Neuronal stem cell (in vitro differentiated cells): Measurements from ENCODE around the gene SLC3A2.

Experiments
- DNase-seq: peaks from one replicate; pipeline ENCODE4 v3.0.0-alpha.2; 2013; ENCODE audit warnings: low spot score
- H2AFZ ChIP-seq: one replicate; pipeline ENCODE4 v1.6.1; 2013; ENCODE audit warnings: mild to moderate bottlenecking, low read length, inconsistent platforms
- H2AK5ac ChIP-seq: 2 replicates; pipeline ENCODE4 v1.6.1; 2013; ENCODE audit warnings: low read depth, mild to moderate bottlenecking, inconsistent platforms, low read length, moderate library complexity, mixed read lengths
- H2BK120ac ChIP-seq: 2 replicates; pipeline ENCODE4 v1.6.1; 2013; ENCODE audit warnings: low read depth, mild to moderate bottlenecking, inconsistent platforms, low read length, moderate library complexity, mixed read lengths
- H2BK12ac ChIP-seq: one replicate; pipeline ENCODE4 v1.6.1; 2013; ENCODE audit warnings: low read length, inconsistent platforms
- H2BK15ac ChIP-seq: 2 replicates; pipeline ENCODE4 v1.6.1; 2013; ENCODE audit warnings: mild to moderate bottlenecking, low read length, inconsistent platforms, mixed read lengths
- H2BK5ac ChIP-seq: one replicate; pipeline ENCODE4 v1.6.1; 2013; ENCODE audit warnings: inconsistent platforms, mild to moderate bottlenecking, low read length, moderate library complexity
- H3K14ac ChIP-seq: one replicate; pipeline ENCODE4 v1.6.1; 2013; ENCODE audit warnings: low read length, inconsistent platforms
- H3K18ac ChIP-seq: 2 replicates; pipeline ENCODE4 v1.6.1; 2013; ENCODE audit warnings: low read length, inconsistent platforms
- H3K23ac ChIP-seq: 2 replicates; pipeline ENCODE4 v1.6.1; 2013; ENCODE audit warnings: low read depth, mild to moderate bottlenecking, mixed read lengths, low read length, inconsistent platforms; ENCODE audit not compliant: poor library complexity
- H3K27ac ChIP-seq: replicated peaks from 3 replicates; pipeline ENCODE4 v1.5.1; 2013; ENCODE audit warnings: low read length, inconsistent platforms
- H3K27me3 ChIP-seq, 3 experiments: 2 replicates each; pipeline ENCODE4 v1.6.1; 2013; ENCODE audit warnings: low read length in 3 of 3, mild to moderate bottlenecking in 2 of 3, inconsistent platforms in 1 of 3, low read depth in 1 of 3, mixed read lengths in 1 of 3, moderate library complexity in 1 of 3; ENCODE audit not compliant: control insufficient read depth in 3 of 3, insufficient read depth in 3 of 3
- H3K36me3 ChIP-seq, 2 donors: replicated peaks in 1 of 2; 2 replicates each; pipeline ENCODE4 v1.6.1; 2013; ENCODE audit warnings: low read length in 2 of 2; ENCODE audit not compliant: control insufficient read depth in 2 of 2, insufficient read depth in 2 of 2
- H3K4ac ChIP-seq: 2 replicates; pipeline ENCODE4 v1.6.1; 2013; ENCODE audit warnings: inconsistent platforms, mild to moderate bottlenecking, low read length, moderate library complexity
- H3K4me1 ChIP-seq, 2 donors: 1 replicate in 1 of 2; 2 replicates in 1 of 2; pipeline ENCODE4 v1.6.1; 2013; ENCODE audit warnings: low read length in 2 of 2, low read depth in 1 of 2; ENCODE audit not compliant: control insufficient read depth in 2 of 2, insufficient read depth in 1 of 2
- H3K4me2 ChIP-seq: one replicate; pipeline ENCODE4 v1.6.1; 2013; ENCODE audit warnings: mild to moderate bottlenecking, low read length, inconsistent platforms; ENCODE audit not compliant: insufficient read depth, poor library complexity, severe bottlenecking
- H3K4me3 ChIP-seq, 2 donors: 2 replicates each; pipeline ENCODE4 v1.5.1; 2013; ENCODE audit warnings: low read length in 2 of 2, mild to moderate bottlenecking in 2 of 2, inconsistent platforms in 1 of 2, moderate library complexity in 1 of 2
- H3K79me1 ChIP-seq: one replicate; pipeline ENCODE4 v1.6.1; 2013; ENCODE audit warnings: low read depth, mild to moderate bottlenecking, inconsistent platforms, low read length, moderate library complexity
- H3K9ac ChIP-seq: one replicate; pipeline ENCODE4 v1.6.1; 2013; ENCODE audit warnings: mild to moderate bottlenecking, low read depth, low read length, inconsistent platforms; ENCODE audit not compliant: poor library complexity
- H3K9me3 ChIP-seq, 2 donors: replicated peaks in 1 of 2; 2 replicates each; pipeline versions ENCODE3 to v1.6.1; 2013; ENCODE audit warnings: low read length in 2 of 2, mild to moderate bottlenecking in 2 of 2, inconsistent platforms in 1 of 2, low read depth in 1 of 2, mixed read lengths in 1 of 2, moderate library complexity in 1 of 2; ENCODE audit not compliant: control insufficient read depth in 2 of 2, insufficient read depth in 1 of 2
- H4K8ac ChIP-seq: one replicate; pipeline ENCODE4 v1.6.1; 2013; ENCODE audit warnings: low read depth, mild to moderate bottlenecking, inconsistent platforms, low read length, moderate library complexity
- H4K91ac ChIP-seq: one replicate; pipeline ENCODE4 v1.6.1; 2013; ENCODE audit warnings: low read length, low read depth, mild to moderate bottlenecking, inconsistent platforms; ENCODE audit not compliant: poor library complexity
- WGBS, 2 donors: extraction: QIAGEN DNeasy Blood & Tissue Kit; methylation state at CpG; one replicate each; pipeline ENCODE4 v1.1.7; 2013; ENCODE audit warnings: missing lambda C conversion rate in 2 of 2, mixed read lengths in 1 of 2; ENCODE audit not compliant: insufficient read length in 2 of 2, insufficient replicate concordance in 1 of 2; ENCODE audit errors: extremely low coverage in 2 of 2; 5-methylcytosine and 5-hydroxymethylcytosine counted together

SLC3A2 gene

DNA sequence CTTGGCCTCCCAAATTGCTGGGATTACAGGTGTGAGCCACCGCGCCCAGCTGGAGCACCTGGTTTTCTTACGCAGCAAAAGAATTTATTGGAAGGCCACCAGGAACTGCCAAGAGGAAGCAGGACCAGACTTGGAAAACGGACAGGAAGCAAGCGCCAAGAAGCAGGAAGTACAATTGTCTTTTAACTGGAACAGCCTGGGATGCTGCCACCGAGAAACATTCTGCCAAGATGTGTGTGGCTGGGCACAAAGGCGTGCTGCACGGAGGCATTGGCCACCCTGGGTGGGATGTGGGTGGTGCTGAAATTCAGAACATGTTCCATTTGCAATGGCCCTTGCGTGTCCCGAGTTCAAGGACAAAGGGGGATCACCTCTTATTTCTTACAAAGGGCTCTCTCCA lies 15.4 kb downstream of the SLC3A2 start:
- no peaks in the 10 kb centered on the region for H3K79me1 ChIP-seq
- no peaks in the 10 kb centered on the region for H3K36me3 ChIP-seq
- no peak overlapping the region for H3K4ac ChIP-seq
- no CpG with 5 or more reads among the region's 10 CpGs for WGBS, 2 donors
- no peak overlapping the region for H3K4me2 ChIP-seq
- H2BK12ac ChIP-seq = no peak overlapping the region
- no peak overlapping the region for H3K14ac ChIP-seq
- H2AK5ac ChIP-seq = peak overlapping the region; percentile 10
- H3K27ac ChIP-seq = no peak overlapping the region
- no peak overlapping the region for H4K91ac ChIP-seq
- no peaks in the 10 kb centered on the region for H3K4me1 ChIP-seq
- H3K27me3 ChIP-seq = no peaks in the 10 kb centered on the region
- DNase-seq = no peak
- H3K9me3 ChIP-seq = no peaks in the 10 kb centered on the region
- no peak overlapping the region for H2BK5ac ChIP-seq
- no peak overlapping the region for H4K8ac ChIP-seq
- no peak overlapping the region for H3K4me3 ChIP-seq
- H3K9ac ChIP-seq = no peak overlapping the region
- H2BK120ac ChIP-seq = no peak overlapping the region
- H3K18ac ChIP-seq = no peak overlapping the region
- peak overlapping the region; percentile 54 for H2BK15ac ChIP-seq
- H3K23ac ChIP-seq = no peak overlapping the region
- H2AFZ ChIP-seq = no peak overlapping the region

DNA sequence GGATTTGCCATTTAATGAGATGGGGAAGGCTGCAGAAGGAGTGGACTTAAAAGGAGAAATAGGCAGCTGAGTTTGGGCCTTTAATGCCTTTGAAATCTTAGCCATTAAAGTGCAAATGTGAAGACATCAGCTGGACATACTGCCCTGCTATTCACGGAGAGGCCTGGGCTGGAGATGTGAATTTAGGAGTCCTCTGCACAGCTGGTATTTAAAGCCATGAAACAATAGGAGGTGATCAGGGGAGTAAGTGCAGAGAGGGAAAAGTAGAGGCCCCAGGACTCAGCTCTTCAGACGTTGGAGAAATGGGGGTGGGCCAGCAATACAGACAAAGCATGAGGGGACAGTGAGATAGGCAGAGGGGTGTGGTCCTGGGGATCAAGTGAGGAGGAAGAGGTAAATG lies 16.6 kb downstream of the SLC3A2 start:
- no peak for DNase-seq

DNA sequence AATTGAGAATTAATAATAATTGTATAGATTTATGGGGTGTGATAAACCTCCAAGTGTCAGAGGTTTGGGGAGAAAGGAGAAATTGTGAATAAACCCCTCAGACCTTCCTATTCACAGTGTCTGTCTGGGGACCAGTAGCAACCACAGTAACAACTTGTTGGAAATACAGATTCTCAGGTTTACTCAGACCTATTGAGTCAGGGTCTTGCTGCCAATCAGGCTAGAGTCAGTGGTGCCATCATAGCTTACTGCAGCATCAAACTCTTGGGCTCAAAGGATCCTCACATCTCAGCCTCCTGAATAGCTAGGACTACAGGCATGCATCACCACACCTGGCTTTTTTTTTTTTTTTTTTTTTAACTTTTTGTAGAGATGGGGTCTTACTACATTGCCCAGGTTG lies 17.3 kb downstream of the SLC3A2 start:
- no peak overlapping the region for H2AFZ ChIP-seq
- H3K23ac ChIP-seq = no peak overlapping the region
- no peaks in the 10 kb centered on the region for H3K36me3 ChIP-seq
- H3K4me3 ChIP-seq = no peak overlapping the region
- no peak overlapping the region for H3K27ac ChIP-seq
- no peak overlapping the region for H4K8ac ChIP-seq
- H4K91ac ChIP-seq = no peak overlapping the region
- no peak overlapping the region for H3K4me2 ChIP-seq
- no peak overlapping the region for H3K18ac ChIP-seq
- no peak overlapping the region for H3K14ac ChIP-seq
- H3K9me3 ChIP-seq = no peaks in the 10 kb centered on the region
- H3K4ac ChIP-seq = no peak overlapping the region
- H3K79me1 ChIP-seq = no peaks in the 10 kb centered on the region
- H2BK12ac ChIP-seq = no peak overlapping the region
- no peak for DNase-seq
- H3K27me3 ChIP-seq = peaks cover 0 to 11% (median 0%) of the 10 kb centered on the region in 3 experiments
- no peak overlapping the region for H3K9ac ChIP-seq
- no peak overlapping the region for H2BK120ac ChIP-seq
- no peak overlapping the region for H2AK5ac ChIP-seq
- H2BK5ac ChIP-seq = no peak overlapping the region
- no peaks in the 10 kb centered on the region for H3K4me1 ChIP-seq
- H2BK15ac ChIP-seq = no peak overlapping the region

More for the DNA sequence above, 16.6 kb downstream of the SLC3A2 start:
- H4K91ac ChIP-seq = no peak overlapping the region
- no peak overlapping the region for H4K8ac ChIP-seq
- no peak overlapping the region for H3K27ac ChIP-seq
- H3K4me1 ChIP-seq = no peaks in the 10 kb centered on the region
- H2BK5ac ChIP-seq = no peak overlapping the region
- no peaks in the 10 kb centered on the region for H3K79me1 ChIP-seq
- H2AK5ac ChIP-seq = no peak overlapping the region
- H3K4ac ChIP-seq = no peak overlapping the region
- no CpG with 5 or more reads among the region's 2 CpGs for WGBS, 2 donors
- no peak overlapping the region for H2AFZ ChIP-seq
- H3K9me3 ChIP-seq = no peaks in the 10 kb centered on the region
- H3K4me2 ChIP-seq = no peak overlapping the region
- H2BK120ac ChIP-seq = no peak overlapping the region
- H3K36me3 ChIP-seq = no peaks in the 10 kb centered on the region
- no peak overlapping the region for H3K4me3 ChIP-seq
- no peak overlapping the region for H3K18ac ChIP-seq
- H3K23ac ChIP-seq = no peak overlapping the region
- H3K27me3 ChIP-seq = peaks cover 0 to 4% (median 0%) of the 10 kb centered on the region in 3 experiments
- H2BK12ac ChIP-seq = no peak overlapping the region
- H2BK15ac ChIP-seq = no peak overlapping the region
- H3K14ac ChIP-seq = no peak overlapping the region
- no peak overlapping the region for H3K9ac ChIP-seq

DNA sequence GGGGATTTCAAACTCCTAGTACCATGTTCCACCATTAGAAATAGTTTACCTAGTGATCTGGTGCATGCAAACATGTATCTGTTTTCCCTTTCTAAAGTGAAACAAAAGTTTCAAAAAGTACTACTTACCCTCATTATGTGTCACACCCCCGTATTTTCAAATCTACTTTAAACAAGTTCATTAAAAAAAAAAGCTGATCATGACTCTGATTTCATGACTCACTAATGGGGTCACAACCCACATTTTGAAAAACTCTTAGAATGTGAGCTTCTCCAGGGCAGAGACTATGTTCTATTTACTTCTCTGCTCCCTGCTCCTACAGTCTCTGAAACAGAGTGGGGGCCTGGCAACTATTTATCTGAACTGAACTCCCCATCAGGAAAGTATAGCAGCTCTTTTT lies 22.2 kb downstream of the SLC3A2 start:
- Histone ChIP-seq H3K27ac (no peak overlapping the region), H2BK5ac (no peak overlapping the region), H3K79me1 (no peaks in the 10 kb centered on the region), H2BK15ac (no peak overlapping the region), H3K36me3 (no peaks in the 10 kb centered on the region), H2AFZ (no peak overlapping the region), H3K9ac (no peak overlapping the region), H2AK5ac (no peak overlapping the region), H4K8ac (no peak overlapping the region), H3K18ac (no peak overlapping the region), H3K9me3 (no peaks in the 10 kb centered on the region), H3K4me1 (no peaks in the 10 kb centered on the region), H3K27me3 (peaks cover 0 to 46% (median 2%) of the 10 kb centered on the region in 3 experiments), H3K4ac (no peak overlapping the region), H3K14ac (no peak overlapping the region), H2BK12ac (no peak overlapping the region), H2BK120ac (no peak overlapping the region), H3K4me3 (no peak overlapping the region), H4K91ac (no peak overlapping the region), H3K4me2 (no peak overlapping the region), H3K23ac (no peak overlapping the region)
- WGBS, 2 donors = no CpG with 5 or more reads among the region's 1 CpG
- no peak for DNase-seq
